GM13977 (cell line): ENCODE data around the gene VPS37D.
A peak's percentile ranks its signal among the peaks of the same experiment; 100 is the strongest.

Experiments used
- DNase-seq: peaks from one replicate; pipeline ENCODE4 v3.0.0; 2012; ENCODE audit warnings: low spot score
- in situ Hi-C: fragments of 300-500 bp; cut with MboI; formaldehyde crosslinking; loops from one replicate; pipeline ENCODE4 v1.12.0; 2022; ENCODE audit warnings: low sequenced_read_pairs, low pct_unique_long_range_greater_than_20kb, mixed read lengths, inconsistent platforms; ENCODE audit not compliant: unreplicated experiment
- TF ChIP-seq, protein P1 (sequence below): IDR thresholded peaks from 2 replicates; pipeline ENCODE4 v1.5.1; 2012; ENCODE audit warnings: mild to moderate bottlenecking, control low read depth; ENCODE audit not compliant: insufficient read depth; ENCODE audit errors: extremely low read depth, missing control alignments

The VPS37D gene

DNA sequence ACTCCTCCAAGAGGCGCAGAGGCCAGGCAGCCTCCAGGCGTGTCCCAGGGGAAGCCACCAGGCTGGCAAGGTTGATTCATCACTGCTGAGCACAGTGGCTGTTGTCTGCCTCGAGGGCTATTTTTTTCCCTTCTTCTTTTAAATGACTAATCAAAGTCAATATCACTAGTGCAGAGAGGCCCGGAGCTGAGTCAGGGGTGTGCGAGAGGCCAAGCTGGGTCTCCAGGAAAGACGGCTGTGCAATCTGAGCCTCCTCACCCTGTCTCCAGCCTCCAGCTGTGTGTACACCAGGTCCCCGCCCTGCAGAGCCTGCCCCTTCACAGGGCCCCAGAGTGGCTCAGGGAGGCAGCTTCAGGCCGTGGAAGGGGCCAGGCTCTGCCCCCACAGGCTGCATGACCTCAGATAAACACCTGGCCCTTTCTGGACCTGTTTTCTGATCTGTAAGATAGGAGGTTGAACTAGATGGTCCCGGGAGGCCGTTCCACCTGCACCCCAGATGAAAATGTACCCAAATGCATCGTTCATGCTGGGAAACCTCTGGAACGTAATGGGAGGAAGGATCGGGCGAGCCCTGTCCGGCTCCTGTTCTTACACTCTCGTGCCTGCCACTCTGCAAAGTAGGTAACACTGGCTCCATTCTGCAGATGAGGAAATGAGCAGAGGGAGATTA is 48.2 kb downstream of the VPS37D start:
- TF ChIP-seq, protein P1, sequence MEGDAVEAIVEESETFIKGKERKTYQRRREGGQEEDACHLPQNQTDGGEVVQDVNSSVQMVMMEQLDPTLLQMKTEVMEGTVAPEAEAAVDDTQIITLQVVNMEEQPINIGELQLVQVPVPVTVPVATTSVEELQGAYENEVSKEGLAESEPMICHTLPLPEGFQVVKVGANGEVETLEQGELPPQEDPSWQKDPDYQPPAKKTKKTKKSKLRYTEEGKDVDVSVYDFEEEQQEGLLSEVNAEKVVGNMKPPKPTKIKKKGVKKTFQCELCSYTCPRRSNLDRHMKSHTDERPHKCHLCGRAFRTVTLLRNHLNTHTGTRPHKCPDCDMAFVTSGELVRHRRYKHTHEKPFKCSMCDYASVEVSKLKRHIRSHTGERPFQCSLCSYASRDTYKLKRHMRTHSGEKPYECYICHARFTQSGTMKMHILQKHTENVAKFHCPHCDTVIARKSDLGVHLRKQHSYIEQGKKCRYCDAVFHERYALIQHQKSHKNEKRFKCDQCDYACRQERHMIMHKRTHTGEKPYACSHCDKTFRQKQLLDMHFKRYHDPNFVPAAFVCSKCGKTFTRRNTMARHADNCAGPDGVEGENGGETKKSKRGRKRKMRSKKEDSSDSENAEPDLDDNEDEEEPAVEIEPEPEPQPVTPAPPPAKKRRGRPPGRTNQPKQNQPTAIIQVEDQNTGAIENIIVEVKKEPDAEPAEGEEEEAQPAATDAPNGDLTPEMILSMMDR, result no peak
- peak; percentile 39 for DNase-seq
- in situ Hi-C loops, result no loop called here

DNA sequence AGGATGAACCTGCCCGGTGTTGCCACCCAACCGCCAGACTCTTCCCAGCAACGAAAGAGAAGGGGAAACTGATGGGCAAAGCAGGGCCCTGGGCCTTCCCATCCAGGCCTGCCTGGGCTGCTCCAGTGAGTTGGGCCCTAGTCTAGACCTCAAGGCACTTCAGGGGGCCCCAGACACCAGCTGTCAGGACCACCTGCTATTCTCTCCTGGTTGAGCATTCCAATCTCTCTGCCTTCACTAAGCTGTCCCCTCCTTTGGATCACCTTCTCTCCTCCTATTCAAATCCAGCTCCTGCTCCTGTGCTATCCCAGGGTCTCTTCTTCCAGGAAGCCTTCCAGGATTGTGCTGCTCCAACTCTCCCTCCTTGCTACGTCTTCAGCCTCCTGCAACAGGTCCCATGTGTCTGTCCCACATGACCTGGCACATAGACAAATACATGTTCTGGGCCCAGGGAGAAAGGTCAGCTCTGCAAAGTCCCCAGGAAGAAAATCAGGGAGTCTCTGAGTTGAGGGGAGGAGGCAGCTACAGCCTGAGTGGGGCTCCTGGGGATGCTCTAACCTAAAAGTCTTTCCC is 48.8 kb downstream of the VPS37D start:
- DNase-seq, result no peak
- in situ Hi-C loops, result no loop called here
- TF ChIP-seq, protein P1, result no peak

DNA sequence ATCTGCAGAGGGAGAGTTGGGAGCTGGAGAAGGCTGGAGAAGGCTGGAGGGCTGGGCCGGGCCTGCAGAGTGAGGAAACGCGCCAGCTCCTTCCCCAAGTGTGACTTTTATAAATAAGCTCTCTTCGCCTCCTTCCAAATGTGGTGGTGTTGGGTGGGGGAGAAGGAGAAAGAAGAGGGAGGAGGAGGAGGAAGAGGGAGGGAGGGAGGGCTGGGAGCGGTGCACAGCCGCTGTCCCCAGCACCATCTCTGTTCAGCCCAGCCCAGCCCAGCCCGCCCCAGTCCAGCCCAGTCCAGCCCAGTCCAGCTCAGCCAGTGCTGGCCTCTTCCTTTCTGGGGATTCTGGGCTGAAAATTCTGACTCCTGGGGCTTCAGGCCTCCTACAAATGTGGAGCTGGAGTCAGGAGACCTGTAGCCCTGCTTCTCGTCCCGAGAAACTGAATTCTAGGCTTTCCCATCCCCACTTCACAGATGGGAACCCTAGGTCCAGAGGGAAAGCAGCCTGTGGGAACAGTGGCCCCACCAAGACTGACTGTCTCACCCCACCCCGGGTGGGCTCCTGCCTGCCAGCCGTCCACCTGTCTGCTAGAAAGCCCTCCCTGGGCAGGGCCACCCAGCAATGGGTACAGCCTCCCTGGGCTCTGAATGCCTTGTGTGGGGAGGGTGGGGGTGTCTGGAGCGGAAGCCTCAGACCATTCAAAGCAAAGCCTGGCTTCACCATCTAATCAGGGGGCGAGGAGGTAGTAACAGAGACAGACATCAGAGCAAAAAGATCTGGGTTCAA is 49.6 kb downstream of the VPS37D start:
- in situ Hi-C loops, result no loop called here
- TF ChIP-seq, protein P1, result no peak
- DNase-seq, result no peak

DNA sequence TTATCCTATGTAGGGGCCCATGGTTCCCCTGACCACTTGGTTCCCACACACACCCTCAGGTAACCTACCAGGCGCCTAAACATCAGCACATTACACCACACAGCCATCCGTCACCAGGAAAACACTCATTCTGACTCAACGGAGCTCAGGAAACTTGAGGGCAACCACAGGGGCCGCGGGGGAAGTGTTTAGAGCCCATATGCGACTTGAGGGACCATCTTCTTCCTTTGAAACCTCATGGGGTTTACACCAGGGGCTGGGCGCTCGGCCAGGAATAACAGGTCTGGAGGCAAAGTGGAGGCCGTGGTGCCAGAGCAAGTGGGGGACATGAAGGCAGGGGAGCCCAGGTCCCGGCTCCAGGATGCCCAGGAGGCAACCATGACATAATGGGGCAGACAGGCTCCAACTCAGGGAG is 50.4 kb downstream of the VPS37D start:
- no peak for DNase-seq
- in situ Hi-C loops, result no loop called here
- TF ChIP-seq, protein P1, result no peak

DNA sequence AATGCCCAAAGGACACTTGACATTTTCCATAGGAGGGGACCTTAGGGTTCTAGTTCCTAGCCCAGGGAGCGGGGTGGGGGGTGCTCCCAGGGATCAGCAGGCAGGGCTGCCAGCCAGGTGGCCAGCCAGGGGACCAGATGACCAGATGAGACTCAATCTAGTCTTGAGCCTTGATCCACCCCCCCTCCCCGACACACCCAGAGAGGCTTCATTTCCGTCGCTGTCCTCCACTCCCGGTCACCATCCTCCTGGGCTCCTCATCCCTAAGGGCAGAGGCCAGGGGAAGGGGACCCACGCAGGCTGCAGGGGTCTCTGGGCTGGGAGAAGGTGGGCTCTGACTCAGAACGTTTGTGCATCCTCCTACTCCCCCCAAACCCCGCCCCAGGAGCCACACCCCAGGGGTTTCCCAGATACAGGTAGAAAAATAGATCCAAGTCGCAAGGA is 50.8 kb downstream of the VPS37D start:
- TF ChIP-seq, protein P1, result no peak
- no peak for DNase-seq
- in situ Hi-C loops, result no loop called here

DNA sequence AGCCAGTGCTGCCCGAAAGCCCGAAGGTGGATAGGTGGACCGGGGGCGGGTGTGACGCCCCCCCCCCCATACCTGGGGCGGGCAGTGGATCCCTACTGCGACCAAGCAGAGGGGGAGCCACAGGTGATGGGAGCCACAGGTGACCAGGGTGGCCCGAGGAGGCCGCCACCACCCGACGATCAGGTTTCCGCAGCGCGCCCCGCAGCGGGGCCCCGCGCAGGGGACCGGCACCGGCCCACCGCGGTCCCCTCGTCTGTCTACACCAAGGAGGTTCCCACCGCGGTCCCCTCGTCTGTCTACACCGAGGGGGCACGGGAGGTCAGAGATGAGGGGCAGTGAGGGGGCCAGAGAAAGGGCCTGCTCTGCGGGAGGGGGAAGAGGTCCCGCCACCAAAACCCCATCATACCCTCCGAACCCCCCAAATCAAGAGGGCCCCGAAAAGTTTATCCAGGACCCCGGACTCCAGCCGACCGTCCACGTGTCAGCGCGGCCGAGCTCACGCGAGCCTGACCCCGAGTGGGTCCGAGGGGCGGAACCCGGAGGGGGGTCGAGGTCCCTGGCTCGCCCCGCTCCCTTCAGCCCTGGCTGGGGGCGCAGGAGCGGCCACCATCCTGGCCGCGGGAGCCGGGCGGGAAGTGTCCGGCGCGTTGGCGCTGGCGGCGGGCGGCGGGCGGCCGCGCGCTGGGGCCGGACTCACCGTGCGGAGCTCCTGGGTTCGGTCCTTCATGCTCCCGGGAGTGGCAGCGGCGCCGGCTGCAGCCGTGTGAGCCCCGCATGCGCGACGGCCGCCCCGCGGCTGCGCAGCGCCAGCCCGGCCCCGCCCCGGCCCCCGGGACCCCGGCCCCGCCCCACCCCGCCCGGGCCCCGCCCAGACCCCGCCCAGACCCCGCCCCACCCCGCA is 51.5 kb downstream of the VPS37D start, which contains the start of gene STX1A:
TSS of gene STX1A (minus strand) at position 765 of the 901 bp plus-strand sequence. CDS start at position 727, 38 bp downstream.
- DNase-seq, result peak; percentile 97
- TF ChIP-seq, protein P1, result no peak
- in situ Hi-C loops, result no loop called here
